ENCODE results near the gene GLRB.

- TF ChIP-seq CTCF (IDR thresholded peaks at IDR 0.05) (no peak), POLR2A (IDR thresholded peaks at IDR 0.05) (no peak)
These were observed 19.8 kb downstream of the GLRB start for GRCh38 chr4:157095716-157096115.

Data from heart left ventricle (tissue), 13 donors.